ENCODE data around the gene NDOR1.

NDOR1 gene

GRCh38 chr9:137167747-137168572 is 37.5 kb upstream of the NDOR1 start:
- DNase-seq: no peak

- DNase-seq: no peak
Observed at GRCh38 chr9:137168573-137168903, 37.0 kb upstream of the NDOR1 start.

DNA sequence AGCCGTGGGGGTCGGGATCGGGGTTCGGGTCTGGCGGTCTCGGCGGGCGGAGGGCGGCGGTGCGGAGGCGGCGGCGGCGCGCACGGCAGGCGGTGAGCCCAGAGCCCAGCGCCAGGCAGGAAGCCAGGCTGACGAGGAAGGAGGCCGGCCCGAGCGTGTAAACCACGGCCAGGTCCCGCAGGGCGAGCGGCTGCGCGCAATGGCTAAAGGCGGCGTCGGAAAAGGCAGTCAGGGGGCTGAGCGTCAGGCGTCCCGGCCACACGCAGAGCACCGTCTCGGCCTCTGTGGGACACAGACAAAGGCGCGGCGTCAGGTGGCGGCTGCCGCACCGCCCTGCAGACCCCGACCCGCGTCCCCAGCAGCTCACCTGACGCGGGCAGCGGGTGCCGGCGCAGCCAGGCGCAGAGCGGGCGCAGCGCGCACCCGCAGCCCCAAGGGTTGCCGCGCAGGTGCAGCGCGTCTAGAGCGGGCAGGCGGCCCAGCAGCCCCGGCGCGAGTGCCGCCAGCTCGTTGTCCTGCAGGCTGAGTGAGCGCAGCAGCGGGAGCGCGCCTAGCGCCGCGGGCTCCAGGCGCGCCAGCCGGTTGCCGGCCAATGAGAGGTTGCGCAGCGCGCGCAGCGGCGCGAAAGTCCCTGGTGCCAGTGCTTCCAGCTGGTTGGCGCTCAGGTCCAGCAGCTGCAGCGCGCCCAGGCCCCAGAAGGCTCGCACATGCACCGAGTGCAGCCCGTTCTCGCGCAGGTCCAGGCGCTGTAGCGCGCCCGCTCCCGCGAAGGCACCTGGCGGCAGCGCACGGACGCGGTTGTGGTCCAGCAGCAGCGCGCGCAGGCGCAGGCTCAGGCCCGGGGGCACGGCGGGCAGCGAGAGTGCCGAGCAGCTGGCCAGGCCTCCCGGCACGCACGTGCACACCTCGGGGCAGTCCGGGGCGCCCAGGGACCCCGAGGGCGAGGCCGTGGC is 36.3 kb upstream of the NDOR1 start:
- DNase-seq: no peak

GRCh38 chr9:137169896-137170358 is 35.6 kb upstream of the NDOR1 start, which contains the start of gene LRRC26:
LRRC26 (minus strand) TSS chr9:137170051; CDS start chr9:137169943, 108 bp downstream.
- no peak for DNase-seq

- DNase-seq: no peak
Observed at GRCh38 chr9:137170486-137171148, 34.9 kb upstream of the NDOR1 start.

GRCh38 chr9:137171149-137171900 is 34.2 kb upstream of the NDOR1 start:
- DNase-seq: no peak

- DNase-seq: no peak
Observed at GRCh38 chr9:137172901-137173795, 32.4 kb upstream of the NDOR1 start.

DNA sequence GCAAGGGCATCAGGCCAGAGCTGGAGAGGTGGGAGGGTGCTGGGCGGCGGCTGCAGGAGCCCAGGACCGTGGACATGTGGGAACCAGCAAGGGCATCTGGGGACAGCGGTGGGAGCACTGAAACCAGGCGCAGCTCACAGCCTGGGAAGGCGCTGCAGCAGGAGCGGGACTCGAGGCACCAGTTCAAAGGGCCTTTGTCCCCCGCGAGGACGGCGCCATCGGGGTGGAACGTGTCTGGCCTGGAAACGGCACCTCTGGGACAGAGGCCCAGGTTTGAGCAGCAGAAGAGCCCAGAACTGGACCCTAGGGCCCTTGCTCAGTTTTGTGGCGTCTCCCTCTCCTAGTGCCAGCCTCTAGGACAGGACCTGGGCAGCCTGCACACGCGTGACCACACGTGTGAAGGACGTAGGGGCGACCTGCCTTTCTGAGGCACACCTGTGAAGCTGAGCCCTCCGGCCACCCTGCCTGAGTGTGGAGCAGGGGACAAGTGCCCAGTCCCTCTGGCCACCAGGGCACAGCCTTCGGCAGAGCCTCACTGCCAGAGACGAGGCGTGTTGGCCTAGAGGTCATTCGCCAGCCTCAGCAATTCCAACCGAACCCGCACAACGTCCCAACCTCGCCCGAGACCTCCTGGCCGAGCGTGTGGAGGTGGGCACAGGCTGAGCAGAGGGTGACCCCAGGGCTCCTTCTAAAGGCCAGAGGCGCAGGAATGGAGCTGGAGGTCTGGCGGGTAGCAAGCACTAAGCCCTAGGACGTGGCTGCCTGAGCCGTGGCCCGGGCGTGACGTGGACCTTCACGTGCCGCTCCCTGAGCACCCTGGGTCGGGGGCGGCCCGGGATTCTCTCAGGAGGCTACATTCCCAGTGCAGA is 31.5 kb upstream of the NDOR1 start:
- DNase-seq: no peak

GRCh38 chr9:137174722-137175293 is 30.7 kb upstream of the NDOR1 start:
- no peak for DNase-seq

- DNase-seq: no peak
Observed at GRCh38 chr9:137175345-137175961, 30.0 kb upstream of the NDOR1 start.

- no peak for DNase-seq
Observed at GRCh38 chr9:137176302-137177182, 29.0 kb upstream of the NDOR1 start.

DNA sequence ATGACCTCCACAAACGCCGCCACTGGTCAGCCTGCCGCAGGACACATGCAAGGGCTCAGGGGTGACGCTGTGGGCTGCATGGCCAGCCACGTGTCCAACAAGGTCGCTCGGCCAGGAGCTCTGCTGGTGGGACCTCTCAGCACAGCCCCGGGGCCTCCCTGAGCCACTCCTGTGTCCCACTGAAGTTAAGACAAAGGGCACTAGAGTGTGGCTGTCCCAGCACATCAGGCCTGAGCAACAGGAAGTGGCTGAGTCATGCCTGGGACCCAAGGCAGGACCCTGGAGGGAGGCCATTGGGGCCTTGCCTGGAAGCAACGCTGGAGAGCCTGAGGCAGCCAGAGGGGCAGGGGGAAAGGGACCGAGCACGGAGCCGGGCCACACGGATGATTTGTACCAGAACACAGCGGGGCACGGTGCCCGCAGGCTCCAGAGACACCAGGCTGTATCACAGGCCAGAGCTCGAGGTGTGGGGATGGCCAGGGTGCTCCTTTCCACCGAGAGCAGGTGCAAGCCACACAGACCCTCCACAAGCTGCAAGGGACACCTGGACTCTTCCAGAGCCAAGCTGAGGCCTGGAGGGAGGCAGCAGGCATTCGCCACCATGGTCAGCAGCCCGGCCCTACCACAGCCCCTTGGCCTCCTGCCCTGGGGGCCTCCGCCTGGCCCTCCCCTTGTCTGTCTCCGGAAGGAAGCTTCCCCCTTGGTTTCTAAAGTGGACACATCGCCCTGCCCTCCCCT is 27.1 kb upstream of the NDOR1 start:
- no peak for DNase-seq

DNA sequence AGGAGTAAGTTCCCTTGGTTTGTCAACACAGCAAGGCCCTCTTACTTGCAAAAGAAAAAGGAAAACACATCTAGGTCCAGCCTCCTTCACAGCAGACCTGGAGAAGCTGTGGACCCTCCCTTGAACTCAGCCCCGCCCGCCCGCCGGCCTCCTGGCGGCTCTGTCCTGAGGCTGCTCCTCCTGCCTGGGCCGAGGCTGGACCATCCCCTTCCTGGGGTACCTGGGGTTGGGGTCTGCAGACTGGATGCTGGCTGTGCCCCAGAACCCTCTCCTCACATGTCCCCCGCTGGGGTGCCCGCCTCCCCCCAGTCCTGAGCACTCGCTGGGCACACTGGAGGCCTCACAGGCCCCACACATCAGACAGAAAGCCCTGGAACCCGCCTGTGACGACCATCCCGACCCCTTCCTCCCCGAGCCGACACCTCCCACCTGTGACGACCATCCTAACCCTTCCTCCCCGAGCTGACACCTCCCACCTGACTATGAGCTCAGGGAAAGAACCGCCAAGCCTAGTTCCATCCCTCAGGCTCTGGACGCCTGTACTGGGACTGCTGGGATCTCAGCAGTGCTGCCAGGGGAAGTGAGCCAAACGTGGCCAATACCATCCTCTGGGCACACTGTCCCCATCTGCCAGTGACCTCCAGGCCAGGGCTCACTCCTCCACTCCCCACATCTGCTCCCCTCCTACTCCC is 26.4 kb upstream of the NDOR1 start:
- no peak for DNase-seq

GRCh38 chr9:137179761-137180160 is 25.7 kb upstream of the NDOR1 start:
- DNase-seq: no peak

- DNase-seq: no peak
Observed at GRCh38 chr9:137180491-137180890, 25.0 kb upstream of the NDOR1 start.

- DNase-seq: no peak
Observed at GRCh38 chr9:137181680-137182079, 23.8 kb upstream of the NDOR1 start.

- DNase-seq: no peak
Observed at GRCh38 chr9:137182836-137183235, 22.7 kb upstream of the NDOR1 start.
